Non-pigmented ciliary epithelial cell (primary cell): ENCODE results near the gene PROX2.

Experiments
- DNase-seq: peaks from one replicate; pipeline ENCODE4 v3.0.0-alpha.2; 2010; ENCODE audit warnings: low read depth

PROX2 gene

DNA sequence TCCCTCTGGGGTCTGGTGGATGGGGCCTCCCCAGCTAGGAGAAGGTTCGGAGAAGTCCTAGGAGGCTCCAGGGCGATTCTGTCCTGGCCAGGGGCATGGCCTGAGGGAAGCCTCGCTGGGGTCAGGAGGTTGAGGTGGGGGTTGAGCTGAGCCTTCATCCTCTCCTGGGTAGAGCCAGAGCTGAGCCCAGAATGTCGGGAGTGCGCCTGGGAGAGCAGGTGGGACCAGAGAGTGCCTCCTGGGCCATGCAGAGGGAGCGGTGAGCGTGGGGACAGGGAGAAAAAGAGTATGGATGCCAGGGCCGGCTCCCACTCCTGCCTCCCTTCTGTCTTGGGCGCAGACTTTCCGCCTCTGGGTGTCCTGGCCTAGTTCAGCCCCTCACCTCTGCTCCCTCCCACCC lies 34.0 kb upstream of the PROX2 start:
- no peak for DNase-seq

- no peak for DNase-seq
These were observed 33.6 kb upstream of the PROX2 start for GRCh38 chr14:74909501-74909900.

DNA sequence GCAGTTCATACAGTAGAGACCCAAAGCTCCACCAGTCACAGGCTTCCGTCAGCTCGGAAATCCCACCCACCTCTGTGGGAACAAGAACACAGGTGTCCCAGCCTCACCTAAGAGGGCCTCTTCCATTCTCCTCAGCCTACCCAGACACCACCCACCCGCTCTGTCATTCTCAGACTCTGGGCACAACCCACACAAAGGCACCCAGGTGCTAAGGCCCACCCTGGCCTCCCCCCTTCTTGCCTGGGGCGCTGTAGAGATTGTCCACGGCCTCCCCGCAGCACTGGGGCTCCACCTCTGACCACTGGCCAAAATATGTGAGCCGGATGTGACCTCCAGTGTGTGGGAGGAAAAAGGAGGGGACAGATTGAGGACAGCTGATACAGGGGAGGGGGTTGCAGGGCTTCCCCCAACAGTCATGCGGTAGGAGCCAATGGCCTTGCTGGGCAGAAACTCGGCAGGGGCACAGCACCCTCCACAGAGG lies 33.0 kb upstream of the PROX2 start:
- DNase-seq, result no peak

DNA sequence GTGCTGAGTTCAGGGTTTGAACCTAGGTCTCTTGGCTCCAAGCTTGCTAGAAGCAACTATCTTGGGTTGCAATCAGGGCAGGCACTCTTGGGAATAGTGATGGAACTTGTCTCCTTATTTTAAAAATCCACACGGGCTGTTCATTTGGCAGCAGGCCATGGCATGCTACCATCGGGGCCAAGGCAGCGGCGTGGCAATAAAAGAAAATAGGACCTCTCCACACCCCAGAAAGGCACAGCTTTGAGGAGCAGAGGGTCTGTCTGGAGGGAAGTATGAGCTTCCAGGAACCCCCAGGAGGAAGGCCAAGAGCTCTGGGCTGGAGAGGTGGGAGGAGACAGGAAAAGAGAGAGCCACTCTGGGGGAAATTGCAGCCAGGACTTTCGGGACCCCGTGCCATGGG lies 31.8 kb upstream of the PROX2 start:
- no peak for DNase-seq

- DNase-seq, result no peak
These were observed 31.1 kb upstream of the PROX2 start for GRCh38 chr14:74906925-74907521.

DNA sequence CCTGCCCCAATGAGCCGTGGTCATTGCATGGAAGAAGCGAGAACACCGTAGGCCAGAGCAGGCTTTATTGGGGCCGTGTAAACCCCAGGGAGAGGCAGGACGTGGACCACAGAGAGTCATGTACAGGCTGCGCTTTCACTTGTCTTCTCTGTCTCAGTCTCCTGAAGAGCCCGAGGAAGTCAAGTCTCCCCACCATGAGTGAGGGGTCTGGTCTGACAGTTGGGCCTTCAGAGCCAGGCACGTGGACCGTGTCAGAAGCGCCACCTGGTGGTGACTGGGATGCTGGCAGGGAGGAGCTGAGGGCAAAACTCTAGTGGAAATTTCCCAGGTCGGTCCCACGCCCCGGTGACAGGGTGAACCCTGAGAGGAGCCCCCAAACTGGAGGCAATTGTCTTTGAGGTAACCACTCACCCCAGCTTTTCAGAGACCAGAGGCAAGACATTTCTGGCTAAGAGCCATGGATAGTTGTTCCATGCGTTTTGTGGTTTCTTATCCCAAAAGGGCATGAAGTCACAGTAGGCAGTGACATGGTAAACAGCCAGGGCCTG lies 29.7 kb upstream of the PROX2 start:
- DNase-seq, result no peak

- no peak for DNase-seq
These were observed 28.9 kb upstream of the PROX2 start for GRCh38 chr14:74904635-74905503.

DNA sequence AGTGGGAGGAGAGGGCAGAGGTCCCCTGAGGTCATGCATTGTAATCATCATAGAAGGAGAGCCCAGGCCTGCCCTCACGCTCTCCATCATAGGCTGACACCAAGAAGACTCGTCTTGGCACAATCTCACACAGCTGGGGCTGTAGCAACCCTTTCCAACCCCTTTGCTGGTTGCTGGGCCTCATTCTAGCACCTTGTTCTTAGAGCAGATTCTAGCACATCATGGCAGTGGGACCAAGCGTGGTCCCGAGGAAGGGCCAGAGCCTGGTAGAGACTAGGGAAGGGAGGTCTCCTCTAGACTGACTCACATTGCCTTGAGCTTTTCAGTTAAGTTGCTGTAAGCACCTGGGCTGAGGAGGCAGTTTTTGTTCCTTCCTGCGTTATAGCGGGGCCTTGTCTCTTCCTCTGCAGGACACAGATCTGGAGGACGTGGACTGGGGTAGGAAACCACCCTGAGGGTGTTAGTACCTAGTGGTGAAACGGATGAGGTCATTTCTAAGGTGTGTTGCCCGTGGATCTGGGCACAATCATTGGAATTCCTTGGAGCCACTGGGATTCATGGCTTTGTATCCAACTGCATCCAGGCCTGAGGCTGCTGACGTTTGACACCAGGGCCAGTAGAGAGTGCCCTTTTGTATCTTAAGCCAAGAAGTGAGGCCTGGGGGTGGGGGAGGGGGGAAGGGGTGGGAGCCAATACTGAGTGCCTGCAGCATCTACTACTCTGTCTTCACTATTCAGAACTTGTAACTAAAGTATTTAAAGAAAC lies 27.2 kb upstream of the PROX2 start:
- DNase-seq, result no peak

DNA sequence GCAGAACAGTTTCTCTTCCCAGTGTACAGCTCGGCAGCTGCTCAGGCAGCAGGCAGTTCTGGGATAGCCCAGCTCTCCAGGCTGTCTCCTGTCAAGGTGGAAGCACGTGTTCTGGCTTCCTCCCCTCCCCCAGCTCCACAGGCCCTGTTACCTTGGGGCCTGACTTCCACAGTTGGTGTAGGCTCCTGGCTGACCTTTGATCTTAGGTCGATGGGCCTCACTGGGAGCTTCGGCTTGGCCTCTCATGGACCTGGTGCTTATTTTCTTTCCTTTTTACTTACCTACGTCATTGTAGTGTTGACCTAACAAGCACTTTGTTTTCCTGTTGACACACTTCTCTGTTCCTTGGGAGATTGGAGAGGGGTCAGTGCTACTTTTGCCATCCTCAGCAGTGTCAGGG lies 22.7 kb upstream of the PROX2 start:
- DNase-seq, result no peak

- DNase-seq, result no peak
These were observed 22.1 kb upstream of the PROX2 start for GRCh38 chr14:74898083-74898482.

- no peak for DNase-seq
These were observed 21.7 kb upstream of the PROX2 start for GRCh38 chr14:74897642-74898041.

- DNase-seq, result no peak
These were observed 20.5 kb upstream of the PROX2 start for GRCh38 chr14:74896400-74896799.

DNA sequence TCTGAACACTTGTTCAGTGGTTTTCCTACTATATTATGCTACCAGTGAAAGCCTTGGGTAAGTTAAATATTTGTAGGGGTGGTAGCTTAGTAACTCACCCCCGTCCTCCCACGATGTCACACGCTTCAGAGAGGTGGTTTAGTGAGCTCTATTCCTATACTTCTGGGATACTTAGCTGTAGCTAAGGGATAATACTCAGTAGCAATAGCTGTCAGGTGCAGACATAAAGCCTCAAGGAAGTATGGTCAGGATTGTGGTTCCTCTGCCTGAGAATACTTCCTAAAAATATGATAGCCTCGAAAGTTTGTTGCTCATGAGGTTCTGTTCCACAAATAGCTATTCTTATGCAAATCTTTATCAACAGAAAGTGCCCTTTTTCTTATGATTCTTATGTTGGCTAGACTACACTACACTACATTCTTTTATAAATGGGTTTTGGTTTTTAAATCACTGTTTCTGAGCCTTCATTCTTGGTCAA lies 17.7 kb upstream of the PROX2 start:
- DNase-seq, result no peak

DNA sequence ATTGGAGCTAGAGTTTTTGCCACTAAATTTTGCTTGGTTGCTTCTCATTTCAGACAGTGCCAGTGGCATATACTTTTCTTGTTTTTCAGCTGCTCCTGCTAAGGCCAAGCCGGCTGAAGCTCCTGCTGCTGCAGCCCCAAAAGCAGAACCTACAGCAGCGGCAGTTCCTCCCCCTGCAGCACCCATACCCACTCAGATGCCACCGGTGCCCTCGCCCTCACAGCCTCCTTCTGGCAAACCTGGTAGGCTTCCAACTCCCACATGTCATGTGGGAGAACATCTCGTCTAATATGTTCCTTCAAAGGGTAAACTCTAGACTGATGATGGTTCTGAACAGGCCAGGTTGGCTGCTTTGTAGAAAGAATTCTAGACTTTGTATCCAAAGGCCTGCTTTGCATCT lies 16.8 kb upstream of the PROX2 start:
- no peak for DNase-seq

GRCh38 chr14:74891870-74892269 lies 15.9 kb upstream of the PROX2 start:
- DNase-seq, result no peak

GRCh38 chr14:74890262-74890661 lies 14.3 kb upstream of the PROX2 start:
- no peak for DNase-seq

DNA sequence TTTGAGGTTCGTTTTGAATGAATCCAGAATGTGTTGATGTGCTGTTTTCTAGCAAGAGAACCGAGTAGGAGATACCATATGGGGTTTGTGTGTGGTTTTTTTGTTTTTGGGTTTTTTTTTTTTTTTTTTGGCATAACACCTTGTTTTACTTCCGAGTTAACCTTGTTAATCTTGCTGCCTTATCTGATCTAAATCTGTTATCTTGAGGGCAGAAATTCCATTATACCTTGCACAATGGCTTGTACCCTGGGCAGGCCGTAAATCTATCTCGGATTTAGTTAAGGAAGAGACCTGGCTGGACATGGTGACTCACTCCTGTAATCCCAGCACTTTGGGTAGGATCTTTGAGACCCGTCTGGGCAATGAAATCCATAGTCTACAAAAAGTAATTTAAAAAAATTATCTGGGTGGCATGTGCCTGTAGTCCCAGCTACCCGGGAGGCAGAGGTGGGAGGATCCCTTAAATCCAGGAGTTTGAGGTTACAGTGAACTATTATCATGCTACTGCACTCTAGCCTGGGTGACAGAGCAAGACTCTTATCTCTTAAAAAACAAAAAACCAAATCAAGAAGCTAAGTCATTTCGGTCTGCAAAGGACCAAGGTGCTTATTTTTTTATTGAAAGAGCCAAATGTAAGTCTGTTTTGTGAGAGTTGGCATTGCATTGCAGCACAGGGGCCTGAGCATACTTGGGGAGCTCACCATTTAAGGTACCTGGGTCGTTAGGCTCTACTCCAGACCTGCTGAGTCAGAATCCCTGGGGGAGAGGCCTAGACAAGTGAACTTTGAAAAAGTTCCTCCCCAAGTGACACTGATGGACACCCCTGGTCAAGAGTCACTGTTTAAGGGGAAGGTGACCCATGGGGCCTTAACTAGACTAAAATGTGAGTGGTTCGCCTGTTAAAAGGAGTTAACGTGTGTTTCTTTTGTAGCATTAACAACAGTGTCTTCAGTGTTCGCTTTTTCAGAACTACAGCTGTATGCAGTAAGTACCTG lies 12.5 kb upstream of the PROX2 start:
- no peak for DNase-seq

GRCh38 chr14:74886001-74886400 lies 10.1 kb upstream of the PROX2 start:
- DNase-seq, result peak; percentile 91

GRCh38 chr14:74882103-74882920 lies 6.4 kb upstream of the PROX2 start:
- no peak for DNase-seq

DNA sequence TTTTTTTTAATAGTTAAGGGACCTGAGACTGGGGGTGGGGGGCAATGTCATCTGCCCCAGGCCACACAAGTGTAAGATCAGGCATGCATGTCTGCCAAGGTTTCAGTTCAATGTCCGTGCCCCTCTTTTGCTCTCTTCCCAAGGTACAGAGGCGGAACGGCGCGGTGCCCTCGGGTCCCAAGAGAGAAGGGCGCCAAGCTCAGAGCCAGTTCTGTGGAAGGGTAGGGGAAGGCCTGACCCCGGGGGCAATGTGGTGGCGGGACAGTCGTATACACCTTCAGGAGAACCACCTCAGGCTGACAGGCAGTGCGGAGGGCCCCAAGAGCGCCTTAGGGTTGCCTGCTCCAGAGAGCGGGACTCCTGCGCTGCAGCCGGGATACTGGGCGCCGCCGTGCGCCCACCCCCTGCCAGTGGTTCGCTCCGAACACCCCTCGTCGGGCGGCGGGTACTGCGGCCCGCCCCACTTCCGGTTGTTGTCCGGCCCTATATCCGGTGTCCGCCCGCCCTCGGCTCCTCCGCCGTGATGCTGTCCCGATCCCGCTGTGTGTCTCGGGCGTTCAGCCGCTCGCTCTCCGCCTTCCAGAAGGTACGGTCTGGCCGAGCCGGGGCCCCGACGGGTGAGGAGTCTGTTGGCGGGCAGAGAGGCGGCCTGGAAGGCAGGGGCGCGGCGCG lies 5.6 kb upstream of the PROX2 start, which contains the start of gene DLST:
TSS of gene DLST (plus strand) at position 486 of the 672 bp plus-strand sequence. CDS start at position 524, 38 bp downstream.
- no peak for DNase-seq
